ENCODE data around the gene COL23A1.

The COL23A1 gene

DNA sequence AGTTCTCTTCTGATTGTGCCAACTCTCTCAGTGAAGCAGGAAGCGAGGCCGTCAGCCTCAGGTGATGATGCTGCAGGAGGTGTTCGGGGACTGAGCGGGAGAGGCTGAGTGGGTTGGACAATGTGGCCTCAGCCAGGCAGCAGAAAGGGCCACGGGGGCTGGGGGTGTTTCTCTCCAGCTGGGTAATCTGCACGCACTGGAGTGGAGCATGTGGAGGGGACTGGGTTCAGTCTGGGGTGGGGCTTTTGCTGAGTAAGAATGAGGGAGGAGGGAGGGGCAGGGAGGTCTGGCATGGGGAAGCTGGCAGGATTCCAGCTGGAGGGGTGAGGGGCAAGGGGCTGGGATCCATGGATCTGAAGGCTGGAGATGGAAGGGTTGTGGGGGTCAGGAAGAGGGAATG, 296.8 kb downstream of the COL23A1 start:
- no peak for DNase-seq (ENCODE audit: low spot score)
- in situ Hi-C loops (cut with MboI; ENCODE audit: low pct_unique_long_range_greater_than_20kb, low sequenced_read_pairs, unreplicated experiment) = loop anchor here (25.0 kb wide), 1 partner anchor 1194 kb away; no protein-coding TSS in a partner anchor
- TF ChIP-seq CTCF (IDR thresholded peaks at IDR 0.05; ENCODE audit: extremely low read depth, insufficient read depth, missing control alignments) = no peak

DNA sequence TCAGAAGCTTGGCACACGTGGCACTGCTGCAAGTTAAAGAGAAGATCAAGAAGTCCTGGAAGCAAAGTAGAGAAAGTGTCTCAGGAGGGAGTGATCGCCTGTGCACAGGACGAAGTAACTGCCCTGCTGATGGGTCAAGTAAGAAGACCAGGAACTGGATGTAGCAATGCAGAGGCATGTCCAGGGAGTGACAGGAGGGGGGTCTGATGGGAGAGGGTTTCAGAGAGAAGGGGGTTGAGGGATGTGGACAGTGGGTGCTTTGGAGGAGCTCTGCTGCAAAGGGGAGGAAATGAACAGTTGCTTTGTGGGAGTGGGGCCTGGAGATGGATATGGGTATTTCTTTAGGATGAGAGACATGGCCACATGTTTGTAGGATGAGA, 297.4 kb downstream of the COL23A1 start:
- in situ Hi-C loops (cut with MboI; ENCODE audit: low pct_unique_long_range_greater_than_20kb, low sequenced_read_pairs, unreplicated experiment) = loop anchor here (25.0 kb wide), 1 partner anchor 1194 kb away; no protein-coding TSS in a partner anchor

DNA sequence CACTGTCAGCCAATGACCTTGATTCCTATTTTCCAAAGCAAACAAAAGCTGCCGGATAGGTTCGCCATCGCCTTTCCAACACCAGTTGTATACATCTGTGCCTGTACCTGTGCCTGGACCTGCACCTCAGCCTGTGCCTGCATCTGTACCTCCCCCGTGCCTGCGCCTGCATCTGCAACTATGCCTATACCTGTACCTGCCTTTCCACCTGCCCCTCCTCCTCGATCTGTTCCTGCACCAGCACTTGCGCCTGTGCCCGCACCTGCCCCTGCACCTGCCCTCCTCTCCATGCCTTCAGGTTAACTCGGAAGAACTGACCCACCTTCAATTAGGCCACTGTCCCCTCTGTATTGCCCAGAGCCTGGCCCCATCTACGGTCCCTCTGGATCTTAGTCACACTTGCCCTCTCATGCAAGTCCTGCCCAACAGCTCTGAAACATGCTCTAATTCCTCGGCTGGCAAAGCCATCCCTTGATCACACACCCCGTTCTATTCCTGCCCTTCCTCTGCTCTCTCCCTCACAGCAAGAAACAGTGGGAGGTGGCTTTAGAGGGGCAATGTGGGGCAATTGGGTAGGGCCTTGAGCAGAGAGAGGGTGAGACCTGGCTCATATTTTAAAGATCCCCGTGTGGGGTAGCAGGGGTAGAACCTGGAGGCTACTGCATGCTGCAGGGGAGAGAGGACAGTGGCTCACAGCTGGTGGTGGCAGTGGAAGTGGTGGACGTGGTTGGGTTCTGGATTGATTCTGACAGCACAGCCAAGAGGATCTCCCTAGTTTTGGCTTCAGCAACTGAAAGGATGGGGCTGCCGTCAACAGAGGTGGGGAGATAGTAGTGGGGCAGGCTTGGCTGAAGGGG, 298.0 kb downstream of the COL23A1 start:
- in situ Hi-C loops (cut with MboI; ENCODE audit: low pct_unique_long_range_greater_than_20kb, low sequenced_read_pairs, unreplicated experiment) = loop anchor here (25.0 kb wide), 1 partner anchor 1195 kb away; no protein-coding TSS in a partner anchor
- no peak for DNase-seq (ENCODE audit: low spot score)

More for the DNA sequence above, 297.4 kb downstream of the COL23A1 start:
- no peak for DNase-seq (ENCODE audit: low spot score)
- TF ChIP-seq CTCF (IDR thresholded peaks at IDR 0.05; ENCODE audit: extremely low read depth, insufficient read depth, missing control alignments) = no peak

GRCh38 chr5:178291161-178291561, 299.0 kb downstream of the COL23A1 start:
- no peak for DNase-seq (ENCODE audit: low spot score)
- in situ Hi-C loops (cut with MboI; ENCODE audit: low pct_unique_long_range_greater_than_20kb, low sequenced_read_pairs, unreplicated experiment) = loop anchor here (25.0 kb wide), 1 partner anchor 1196 kb away; no protein-coding TSS in a partner anchor
- TF ChIP-seq CTCF (IDR thresholded peaks at IDR 0.05; ENCODE audit: extremely low read depth, insufficient read depth, missing control alignments) = no peak

More for the DNA sequence above, 298.0 kb downstream of the COL23A1 start:
- no peak for TF ChIP-seq CTCF (IDR thresholded peaks at IDR 0.05; ENCODE audit: extremely low read depth, insufficient read depth, missing control alignments)

- no peak for TF ChIP-seq CTCF (IDR thresholded peaks at IDR 0.05; ENCODE audit: extremely low read depth, insufficient read depth, missing control alignments)
- in situ Hi-C loops (cut with MboI; ENCODE audit: low pct_unique_long_range_greater_than_20kb, low sequenced_read_pairs, unreplicated experiment) = loop anchor here (25.0 kb wide), 1 partner anchor 1197 kb away; no protein-coding TSS in a partner anchor
- DNase-seq (ENCODE audit: low spot score) = no peak
Observed at GRCh38 chr5:178290376-178290775, 299.8 kb downstream of the COL23A1 start.

GRCh38 chr5:178289438-178289837, 300.8 kb downstream of the COL23A1 start:
- TF ChIP-seq CTCF (IDR thresholded peaks at IDR 0.05; ENCODE audit: extremely low read depth, insufficient read depth, missing control alignments) = no peak
- in situ Hi-C loops (cut with MboI; ENCODE audit: low pct_unique_long_range_greater_than_20kb, low sequenced_read_pairs, unreplicated experiment) = loop anchor here (10.0 to 25.0 kb wide), 2 partner anchors 265 to 1198 kb away; no protein-coding TSS in a partner anchor
- no peak for DNase-seq (ENCODE audit: low spot score)

Data from GM13977 (cell line).